ENCODE measurements around the gene ATG9B. TPM values are rescaled to one million over a fixed set of nuclear protein-coding genes. Genes with fewer than 3 reads are reported as not detected.

Gene ATG9B
- total and polyA plus RNA-seq, 2 donors from 2014 or later = 0.19 TPM

- intact Hi-C loops (cut with DNase I) = no loop called here
- no peaks in the 10 kb centered on the region for H3K36me3 ChIP-seq (ENCODE audit: control insufficient read depth in 2 of 3, insufficient read depth in 3 of 3, low read length in 3 of 3)
- no peak overlapping the region for H3K27ac ChIP-seq (ENCODE audit: low read depth in 2 of 2, low read length in 2 of 2)
- no peaks in the 10 kb centered on the region for H3K27me3 ChIP-seq (ENCODE audit: control insufficient read depth, insufficient read depth, low read length)
- peaks cover 0 to 10% (median 0%) of the 10 kb centered on the region in 3 donors for H3K4me1 ChIP-seq (ENCODE audit: control insufficient read depth in 2 of 3, insufficient read depth in 2 of 3, low read depth in 1 of 3, low read length in 3 of 3)
- no peak overlapping the region for H3K4me3 ChIP-seq (ENCODE audit: low read length in 3 of 3)
- no peaks in the 10 kb centered on the region for H3K9me3 ChIP-seq (ENCODE audit: control insufficient read depth in 2 of 3, insufficient read depth in 1 of 3, low read length in 3 of 3)
- TF ChIP-seq CTCF (IDR thresholded peaks at IDR 0.05; ENCODE audit: borderline replicate concordance, extremely low read depth, insufficient read depth) = no peak
- DNase-seq (no peak), FAIRE-seq (no peak)
- H3K9ac ChIP-seq (ENCODE audit: low read length in 3 of 3) = no peak overlapping the region
These were observed 56.1 kb downstream of the ATG9B start for GRCh38 chr7:150968056-150968733.

GRCh38 chr7:150967349-150967748 lies 56.9 kb downstream of the ATG9B start:
- intact Hi-C loops (cut with DNase I) = no loop called here
- Histone ChIP-seq H3K9ac (ENCODE audit: low read length in 3 of 3) (no peak overlapping the region), H3K4me3 (ENCODE audit: low read length in 3 of 3) (no peak overlapping the region), H3K27ac (ENCODE audit: low read depth in 2 of 2, low read length in 2 of 2) (no peak overlapping the region), H3K9me3 (ENCODE audit: control insufficient read depth in 2 of 3, insufficient read depth in 1 of 3, low read length in 3 of 3) (no peaks in the 10 kb centered on the region), H3K36me3 (ENCODE audit: control insufficient read depth in 2 of 3, insufficient read depth in 3 of 3, low read length in 3 of 3) (no peaks in the 10 kb centered on the region), H3K27me3 (ENCODE audit: control insufficient read depth, insufficient read depth, low read length) (no peaks in the 10 kb centered on the region), H3K4me1 (ENCODE audit: control insufficient read depth in 2 of 3, insufficient read depth in 2 of 3, low read depth in 1 of 3, low read length in 3 of 3) (peaks cover 0 to 14% (median 0%) of the 10 kb centered on the region in 3 donors)
- FAIRE-seq (no peak), DNase-seq (no peak)
- TF ChIP-seq CTCF (IDR thresholded peaks at IDR 0.05; ENCODE audit: borderline replicate concordance, extremely low read depth, insufficient read depth) = no peak

DNA sequence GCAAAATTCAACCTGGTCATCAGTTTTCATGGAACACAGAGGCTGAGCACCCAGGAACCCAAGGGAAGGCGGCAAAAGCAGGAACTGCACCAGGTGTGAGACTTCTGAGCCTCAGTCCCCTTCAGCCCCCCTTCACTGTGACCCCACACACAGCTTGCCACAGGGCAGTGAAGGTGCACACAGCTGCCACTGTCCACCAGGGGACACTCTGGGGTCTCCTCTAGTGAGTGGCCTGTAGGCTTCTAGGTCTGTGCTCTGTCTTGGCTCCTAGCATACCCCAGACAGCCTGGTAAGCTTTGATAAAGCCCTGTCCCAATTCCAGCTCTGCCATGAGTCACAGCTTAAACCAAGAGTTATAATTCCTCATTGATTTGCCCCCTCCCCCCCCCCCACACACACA lies 58.3 kb downstream of the ATG9B start:
- Histone ChIP-seq H3K9ac (ENCODE audit: low read length in 3 of 3) (no peak overlapping the region), H3K27me3 (ENCODE audit: control insufficient read depth, insufficient read depth, low read length) (no peaks in the 10 kb centered on the region), H3K4me1 (ENCODE audit: control insufficient read depth in 2 of 3, insufficient read depth in 2 of 3, low read depth in 1 of 3, low read length in 3 of 3) (peaks cover 0 to 11% (median 0%) of the 10 kb centered on the region in 3 donors), H3K4me3 (ENCODE audit: low read length in 3 of 3) (no peak overlapping the region), H3K9me3 (ENCODE audit: control insufficient read depth in 2 of 3, insufficient read depth in 1 of 3, low read length in 3 of 3) (no peaks in the 10 kb centered on the region), H3K36me3 (ENCODE audit: control insufficient read depth in 2 of 3, insufficient read depth in 3 of 3, low read length in 3 of 3) (no peaks in the 10 kb centered on the region), H3K27ac (ENCODE audit: low read depth in 2 of 2, low read length in 2 of 2) (no peak overlapping the region)
- no peak for FAIRE-seq
- peak in 1 of 5 donors; percentile 52 for DNase-seq
- TF ChIP-seq CTCF (IDR thresholded peaks at IDR 0.05; ENCODE audit: borderline replicate concordance, extremely low read depth, insufficient read depth) = no peak
- intact Hi-C loops (cut with DNase I) = no loop called here
